GM19328 (cell line): Measurements from ENCODE around the gene RFPL4AL1.

Experiments used
- ATAC-seq: cut with Tn5 transposase; IDR thresholded peaks from one replicate; pipeline ENCODE4 v1.9.1; 2021; ENCODE audit warnings: mild to moderate bottlenecking, moderate library complexity; ENCODE audit not compliant: unreplicated experiment

Gene RFPL4AL1

DNA sequence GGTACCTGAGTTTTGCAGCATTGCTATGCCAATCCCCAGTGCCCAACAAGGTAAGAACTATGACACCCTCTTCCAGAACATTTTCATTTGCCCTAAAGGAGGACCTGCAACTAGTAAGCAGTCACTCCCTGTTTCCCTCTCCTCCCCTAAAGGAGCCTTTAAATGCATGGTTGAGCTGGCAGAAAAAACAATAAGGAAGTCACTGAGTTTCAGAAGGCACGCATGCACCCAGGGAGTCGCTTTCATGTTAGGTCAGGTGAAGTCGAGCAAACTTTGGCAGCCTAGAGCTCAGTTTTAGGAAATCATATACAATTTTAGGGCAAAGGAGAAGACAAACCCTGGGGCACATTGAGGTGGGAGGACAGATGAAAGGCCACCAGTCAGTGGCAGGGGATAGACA is 51.1 kb downstream of the RFPL4AL1 start:
- ATAC-seq = no peak
